Bronchial epithelial cell (primary cell): ENCODE data around the gene AHCYL2. TPM values are rescaled to one million over a fixed set of nuclear protein-coding genes. Genes with fewer than 3 reads are reported as not detected.

ENCODE experiments used
- DNase-seq: peaks from one replicate; pipeline ENCODE4 v3.0.0-alpha.2; 2010; ENCODE audit warnings: low read depth
- FAIRE-seq: peaks from 2 replicates; lab custom pipeline; 2011; peaks lifted over from hg19 to GRCh38; lab: Jason Lieb, UNC
- H3K27me3 ChIP-seq: 2 replicates; pipeline ENCODE4 v1.5.1; 2011; ENCODE audit warnings: low read length; ENCODE audit not compliant: control insufficient read depth, insufficient read depth
- H3K36me3 ChIP-seq: 2 replicates; pipeline ENCODE4 v1.5.1; 2011; ENCODE audit warnings: low read length; ENCODE audit not compliant: control insufficient read depth, insufficient read depth
- H3K4me3 ChIP-seq: 2 replicates; pipeline ENCODE4 v1.5.1; 2011; ENCODE audit warnings: mild to moderate bottlenecking, low read depth, low read length, control low read depth
- total RNA-seq: library from RNA; depleted of rRNA; stranded (reverse); fragments of >200 nt; gene quantifications from 2 replicates; pipeline ENCODE4 v1.2.1, GENCODE V29; 2014
- TF ChIP-seq, protein P1 (sequence below): IDR thresholded peaks from 2 replicates; pipeline ENCODE4 v1.5.1; 2011; ENCODE audit warnings: mild to moderate bottlenecking, moderate library complexity, low read length, control low read depth, inconsistent platforms; ENCODE audit not compliant: insufficient read depth, severe bottlenecking

AHCYL2 gene
- 5.0 and 7.2 TPM in 2 replicates for total RNA-seq

DNA sequence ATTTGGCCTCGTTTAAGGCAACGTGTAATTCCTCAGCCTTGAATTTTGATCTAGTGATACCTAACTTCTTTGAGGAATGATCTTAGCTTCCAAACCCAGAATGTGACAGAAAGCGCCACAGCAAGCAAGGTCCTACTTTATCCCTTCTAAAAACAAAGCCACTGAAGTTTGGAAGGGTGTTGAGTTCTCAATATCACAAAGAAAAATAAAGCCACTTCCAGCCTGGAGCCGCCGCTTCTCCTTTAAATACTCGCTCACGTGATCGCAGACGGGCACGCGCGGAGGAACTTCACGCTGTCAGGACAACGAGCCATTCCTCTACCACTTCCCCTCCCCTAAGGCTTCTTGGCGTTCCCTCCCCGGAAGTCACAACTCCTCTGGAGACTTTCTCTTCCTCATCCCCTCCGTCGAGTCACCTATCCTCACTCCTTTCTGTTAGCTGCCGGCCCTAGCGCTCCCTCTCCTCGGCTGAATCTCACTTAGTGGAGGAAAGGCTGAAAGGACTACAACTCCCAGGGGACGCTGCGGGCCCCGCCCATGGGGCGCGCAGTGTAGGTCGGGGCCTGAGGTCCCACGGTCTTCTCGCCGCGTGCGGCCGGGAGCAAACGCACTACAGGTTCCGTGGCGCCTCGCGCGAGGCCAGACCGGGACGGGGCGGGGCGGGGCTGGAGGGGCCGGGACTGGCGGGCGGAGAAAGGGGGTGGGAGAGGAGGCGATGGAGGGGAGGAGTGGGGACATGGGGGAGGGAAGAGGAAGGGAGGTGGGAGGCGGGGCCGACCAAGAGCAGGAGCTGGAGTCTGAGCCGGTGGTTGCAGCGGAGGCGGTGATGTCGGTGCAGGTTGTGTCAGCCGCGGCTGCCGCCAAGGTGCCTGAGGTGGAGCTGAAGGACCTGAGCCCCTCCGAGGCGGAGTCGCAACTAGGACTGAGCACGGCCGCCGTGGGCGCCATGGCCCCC lies at the start of gene AHCYL2:
Gene AHCYL2 (plus strand): TSS at position 780 of the 955 bp plus-strand sequence.
- DNase-seq: peak; percentile 92
- Histone ChIP-seq H3K36me3 (no peaks in the 10 kb centered on the region), H3K4me3 (peak within 1 kb of the TSS; percentile 87), H3K27me3 (no peaks in the 10 kb centered on the region)
- TF ChIP-seq, protein P1, sequence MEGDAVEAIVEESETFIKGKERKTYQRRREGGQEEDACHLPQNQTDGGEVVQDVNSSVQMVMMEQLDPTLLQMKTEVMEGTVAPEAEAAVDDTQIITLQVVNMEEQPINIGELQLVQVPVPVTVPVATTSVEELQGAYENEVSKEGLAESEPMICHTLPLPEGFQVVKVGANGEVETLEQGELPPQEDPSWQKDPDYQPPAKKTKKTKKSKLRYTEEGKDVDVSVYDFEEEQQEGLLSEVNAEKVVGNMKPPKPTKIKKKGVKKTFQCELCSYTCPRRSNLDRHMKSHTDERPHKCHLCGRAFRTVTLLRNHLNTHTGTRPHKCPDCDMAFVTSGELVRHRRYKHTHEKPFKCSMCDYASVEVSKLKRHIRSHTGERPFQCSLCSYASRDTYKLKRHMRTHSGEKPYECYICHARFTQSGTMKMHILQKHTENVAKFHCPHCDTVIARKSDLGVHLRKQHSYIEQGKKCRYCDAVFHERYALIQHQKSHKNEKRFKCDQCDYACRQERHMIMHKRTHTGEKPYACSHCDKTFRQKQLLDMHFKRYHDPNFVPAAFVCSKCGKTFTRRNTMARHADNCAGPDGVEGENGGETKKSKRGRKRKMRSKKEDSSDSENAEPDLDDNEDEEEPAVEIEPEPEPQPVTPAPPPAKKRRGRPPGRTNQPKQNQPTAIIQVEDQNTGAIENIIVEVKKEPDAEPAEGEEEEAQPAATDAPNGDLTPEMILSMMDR: no peak
- FAIRE-seq: no peak

DNA sequence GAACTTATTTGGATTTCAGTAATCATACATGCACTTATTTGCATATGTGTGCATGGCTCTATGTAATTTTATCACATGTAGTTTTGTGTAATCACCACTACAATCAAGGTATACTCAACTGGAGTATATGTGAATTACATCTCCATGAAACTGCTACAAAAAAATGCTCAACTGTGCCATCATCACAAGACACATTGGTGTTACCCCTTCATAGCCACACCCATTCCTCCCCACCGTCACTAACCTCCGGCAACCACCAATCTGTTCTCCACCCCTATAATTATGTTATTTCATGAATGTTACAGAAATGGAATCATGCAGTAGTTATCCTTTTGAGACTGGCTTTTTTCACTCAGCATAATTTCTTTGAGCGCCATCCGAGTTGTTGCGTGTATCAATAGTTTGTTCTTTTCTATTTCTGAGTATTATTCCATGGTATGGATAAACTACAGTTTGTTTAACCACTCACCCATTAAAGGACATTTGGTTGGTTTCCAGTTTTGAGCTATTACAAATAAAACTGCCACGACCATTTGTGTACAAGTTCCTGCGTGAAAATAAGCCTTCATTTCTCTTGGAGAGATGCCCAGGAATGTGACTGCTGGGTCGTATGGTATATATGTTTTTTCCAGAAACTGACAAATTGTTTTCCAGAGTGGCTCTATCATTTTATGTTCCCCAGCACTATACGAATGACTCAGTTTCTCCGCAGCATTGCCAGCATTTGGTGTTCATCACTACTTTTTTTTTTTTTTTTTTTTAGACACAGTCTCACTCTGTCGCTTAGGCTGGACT lies 47.7 kb upstream of the AHCYL2 start:
- TF ChIP-seq, protein P1: no peak
- Histone ChIP-seq H3K36me3 (no peaks in the 10 kb centered on the region), H3K4me3 (no peak overlapping the region), H3K27me3 (no peaks in the 10 kb centered on the region)
- FAIRE-seq (no peak), DNase-seq (no peak)

DNA sequence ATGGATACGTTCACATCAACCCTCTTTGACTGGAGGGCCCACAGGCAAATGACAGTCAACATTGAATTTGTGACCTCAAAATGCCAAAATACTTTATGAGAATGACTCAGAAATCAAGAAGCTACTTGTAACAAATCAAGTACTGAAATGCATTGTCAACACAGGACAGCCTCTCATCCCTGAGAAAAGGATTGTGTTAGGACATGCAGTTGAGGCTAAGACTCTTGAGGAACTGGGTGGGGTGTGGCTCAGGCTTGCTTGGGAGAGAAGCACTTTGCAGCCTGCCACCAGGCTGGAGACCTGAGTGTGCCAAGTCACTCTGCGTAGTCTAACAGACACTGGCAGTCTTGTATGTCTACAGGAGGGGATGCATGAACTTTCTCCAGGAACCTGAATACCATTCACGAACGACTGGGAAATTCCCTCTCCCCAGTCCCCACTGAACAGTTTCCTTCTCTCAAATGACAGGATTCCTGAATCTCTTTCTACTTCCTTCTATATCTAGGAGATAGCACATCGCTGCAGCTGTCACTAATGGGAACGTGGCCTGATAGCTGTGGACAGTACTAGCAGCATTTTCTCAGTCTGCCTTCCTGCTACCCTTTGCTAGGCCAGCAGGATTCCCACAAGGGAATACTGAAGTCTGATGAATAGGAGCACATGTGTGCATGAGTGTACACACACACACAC lies 39.7 kb upstream of the AHCYL2 start:
- TF ChIP-seq, protein P1: no peak
- FAIRE-seq (peak; percentile 47), DNase-seq (peak; percentile 88)
- Histone ChIP-seq H3K36me3 (no peaks in the 10 kb centered on the region), H3K27me3 (no peaks in the 10 kb centered on the region), H3K4me3 (no peak overlapping the region)

DNA sequence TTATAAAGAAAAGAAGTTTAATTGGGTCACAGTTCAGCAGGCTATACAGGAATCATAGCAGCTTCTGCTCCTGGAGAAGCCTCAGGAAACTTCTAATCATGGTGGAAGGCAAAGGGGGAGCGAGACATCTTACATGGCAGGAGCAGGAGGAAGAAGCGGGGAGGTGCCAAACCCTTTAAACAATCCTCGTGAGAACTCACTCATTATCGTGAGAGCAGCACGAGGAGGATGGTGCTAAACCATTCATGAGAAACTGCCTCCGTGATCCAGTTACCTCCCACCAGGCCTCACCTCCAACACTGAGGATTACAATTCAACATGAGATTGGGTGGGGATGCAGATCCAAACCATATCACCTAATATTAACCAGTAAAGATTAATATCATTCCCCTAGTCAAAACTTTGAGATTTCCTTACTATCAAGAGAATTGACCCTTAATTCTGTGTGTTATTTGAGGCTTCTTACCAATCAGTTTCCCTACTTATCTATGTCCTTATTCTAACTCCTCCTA lies 38.0 kb upstream of the AHCYL2 start:
- no peak for FAIRE-seq
- no peaks in the 10 kb centered on the region for H3K27me3 ChIP-seq
- TF ChIP-seq, protein P1: no peak

DNA sequence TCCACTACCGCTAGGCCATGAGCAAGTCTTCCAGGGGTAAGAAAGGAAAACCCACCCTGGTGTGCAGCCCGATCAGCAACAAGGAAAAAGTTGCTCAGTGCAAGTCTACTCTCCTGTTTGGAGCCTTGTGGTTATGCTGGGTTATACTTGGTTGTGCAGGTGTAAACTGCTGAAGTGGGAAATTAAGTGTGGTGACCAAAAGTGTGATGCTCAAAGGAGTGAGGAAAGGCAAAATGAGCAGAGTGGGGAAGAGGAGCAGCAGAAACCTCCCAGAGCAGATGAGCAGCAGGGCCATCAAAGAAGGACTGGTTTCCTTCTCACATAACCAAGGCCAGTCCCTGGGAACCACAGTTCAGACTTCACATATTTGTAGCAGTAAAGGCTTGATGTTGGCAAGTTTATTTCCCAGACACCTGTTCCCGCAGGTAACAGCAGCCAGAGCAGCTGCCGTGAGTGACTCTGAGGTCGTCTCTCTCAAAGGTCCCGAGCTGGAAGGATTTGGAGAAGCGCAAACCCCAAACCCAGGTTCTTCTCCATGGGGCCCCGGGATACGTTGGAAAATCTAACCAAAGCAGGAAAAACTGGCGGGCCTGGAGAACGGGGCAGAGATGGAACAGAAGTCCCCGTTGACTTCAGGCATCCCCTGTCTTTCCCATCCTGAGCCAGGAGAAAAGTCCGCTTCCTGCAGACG lies 37.0 kb upstream of the AHCYL2 start:
- Histone ChIP-seq H3K27me3 (no peaks in the 10 kb centered on the region), H3K4me3 (peak overlapping the region; percentile 50), H3K36me3 (no peaks in the 10 kb centered on the region)
- FAIRE-seq: no peak
- no peak for DNase-seq
- TF ChIP-seq, protein P1: no peak

More for the DNA sequence above, 38.0 kb upstream of the AHCYL2 start:
- Histone ChIP-seq H3K4me3 (no peak overlapping the region), H3K36me3 (no peaks in the 10 kb centered on the region)
- DNase-seq: no peak
